HepG2 (cell line): ENCODE results near the gene HSD17B2.

Experiments
- BCL6 ChIP-seq: IDR thresholded peaks from 2 replicates; pipeline ENCODE4 v1.6.1; 2016; ENCODE audit warnings: missing genetic modification reagents, missing compliant biosample characterization
- CTCF ChIP-seq: sonication (generic); formaldehyde crosslinking; IDR thresholded peaks from 2 replicates; pipeline ENCODE4 v1.5.0; 2020; ENCODE audit warnings: mild to moderate bottlenecking, missing genetic modification reagents, moderate library complexity
- ELF1 ChIP-seq: sonication (generic); formaldehyde crosslinking; IDR thresholded peaks from 2 replicates; pipeline ENCODE4 v1.4.0; 2020; ENCODE audit warnings: missing genetic modification reagents
- ELK4 ChIP-seq: sonication (generic); formaldehyde crosslinking; IDR thresholded peaks from 2 replicates; pipeline ENCODE4 v1.9.0; 2021; ENCODE audit warnings: missing genetic modification reagents, borderline replicate concordance
- EZH2 ChIP-seq: conservative IDR thresholded peaks from 2 replicates; pipeline ENCODE4 v1.6.1; 2012; ENCODE audit warnings: mild to moderate bottlenecking, low read depth, low read length, moderate library complexity
- JUN ChIP-seq: sonication (generic); formaldehyde crosslinking; IDR thresholded peaks from 2 replicates; pipeline ENCODE4 v1.4.0; 2020; ENCODE audit warnings: mild to moderate bottlenecking, missing genetic modification reagents
- SIN3A ChIP-seq: IDR thresholded peaks from 2 replicates; pipeline ENCODE4 v1.6.1; 2011; ENCODE audit warnings: low read depth, mild to moderate bottlenecking, control low read depth, low read length, borderline replicate concordance
- SNRNP70 ChIP-seq: fragments of 200-400 bp; formaldehyde crosslinking; IDR thresholded peaks from 2 replicates; pipeline ENCODE4 v1.6.1; 2017; ENCODE audit warnings: mild to moderate bottlenecking, low read depth, low read length, moderate library complexity
- TAF1 ChIP-seq: sonication (generic); formaldehyde crosslinking; IDR thresholded peaks from 2 replicates; pipeline ENCODE4 v1.4.0; 2020; ENCODE audit warnings: missing genetic modification reagents
- ZBTB2 ChIP-seq: sonication (generic); formaldehyde crosslinking; IDR thresholded peaks from 2 replicates; pipeline ENCODE4 v1.8.0; 2022; ENCODE audit warnings: low read depth, missing genetic modification reagents
- ZFP1 ChIP-seq: IDR thresholded peaks from 2 replicates; pipeline ENCODE4 v1.6.1; 2016
- ZNF280B ChIP-seq: sonication (generic); formaldehyde crosslinking; IDR thresholded peaks from 2 replicates; pipeline ENCODE4 v1.5.0; 2020; ENCODE audit warnings: missing genetic modification reagents, mild to moderate bottlenecking, borderline replicate concordance
- TF ChIP-seq, protein P1 (sequence below): sonication (generic); formaldehyde crosslinking; IDR thresholded peaks from 2 replicates; pipeline ENCODE4 v1.5.0; 2020; ENCODE audit warnings: missing genetic modification reagents
- TF ChIP-seq, protein P2 (sequence below): IDR thresholded peaks from 2 replicates; pipeline ENCODE4 v1.6.1; 2012; ENCODE audit warnings: inconsistent platforms

GRCh38 chr16:82108100-82108499 is 73.0 kb downstream of the HSD17B2 start:
- TF ChIP-seq CTCF (CRISPR knock-in tag) = no peak
- TF ChIP-seq ZBTB2 = no peak
- no peak for TF ChIP-seq SNRNP70
- no peak for TF ChIP-seq ELF1 (CRISPR knock-in tag)
- TF ChIP-seq TAF1 (CRISPR knock-in tag) = no peak
- TF ChIP-seq SIN3A = no peak
- no peak for TF ChIP-seq ZFP1 (CRISPR knock-in tag)
- TF ChIP-seq EZH2 = no peak
- TF ChIP-seq, protein P1, sequence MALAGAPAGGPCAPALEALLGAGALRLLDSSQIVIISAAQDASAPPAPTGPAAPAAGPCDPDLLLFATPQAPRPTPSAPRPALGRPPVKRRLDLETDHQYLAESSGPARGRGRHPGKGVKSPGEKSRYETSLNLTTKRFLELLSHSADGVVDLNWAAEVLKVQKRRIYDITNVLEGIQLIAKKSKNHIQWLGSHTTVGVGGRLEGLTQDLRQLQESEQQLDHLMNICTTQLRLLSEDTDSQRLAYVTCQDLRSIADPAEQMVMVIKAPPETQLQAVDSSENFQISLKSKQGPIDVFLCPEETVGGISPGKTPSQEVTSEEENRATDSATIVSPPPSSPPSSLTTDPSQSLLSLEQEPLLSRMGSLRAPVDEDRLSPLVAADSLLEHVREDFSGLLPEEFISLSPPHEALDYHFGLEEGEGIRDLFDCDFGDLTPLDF (CRISPR knock-in tag) = no peak
- TF ChIP-seq, protein P2, sequence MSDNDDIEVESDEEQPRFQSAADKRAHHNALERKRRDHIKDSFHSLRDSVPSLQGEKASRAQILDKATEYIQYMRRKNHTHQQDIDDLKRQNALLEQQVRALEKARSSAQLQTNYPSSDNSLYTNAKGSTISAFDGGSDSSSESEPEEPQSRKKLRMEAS = no peak
- TF ChIP-seq BCL6 (CRISPR knock-in tag) = no peak
- no peak for TF ChIP-seq ZNF280B (CRISPR knock-in tag)
- no peak for TF ChIP-seq ELK4 (CRISPR knock-in tag)
- no peak for TF ChIP-seq JUN (CRISPR knock-in tag)
